Breast epithelium (tissue), 3 donors: ENCODE measurements around the gene ULBP1.
"Not testable (repeated sequence)": the region's sequence is repeated elsewhere in the genome, so short reads cannot be mapped to it uniquely, and the experiment has no call there.

ENCODE experiments used
- POLR2AphosphoS5 ChIP-seq, 3 donors: sonication (generic); formaldehyde crosslinking; IDR thresholded peaks; one replicate each; pipeline ENCODE4 v1.6.1; 2017; ENCODE audit warnings: antibody characterized with exemption in 3 of 3
- TF ChIP-seq, protein P1 (sequence below), 3 donors: fragments of 450-650 bp; IDR thresholded peaks; one replicate each; pipeline ENCODE4 v1.5.1; 2016 to 2017; ENCODE audit warnings: antibody characterized with exemption in 3 of 3, mild to moderate bottlenecking in 3 of 3, moderate library complexity in 3 of 3

DNA sequence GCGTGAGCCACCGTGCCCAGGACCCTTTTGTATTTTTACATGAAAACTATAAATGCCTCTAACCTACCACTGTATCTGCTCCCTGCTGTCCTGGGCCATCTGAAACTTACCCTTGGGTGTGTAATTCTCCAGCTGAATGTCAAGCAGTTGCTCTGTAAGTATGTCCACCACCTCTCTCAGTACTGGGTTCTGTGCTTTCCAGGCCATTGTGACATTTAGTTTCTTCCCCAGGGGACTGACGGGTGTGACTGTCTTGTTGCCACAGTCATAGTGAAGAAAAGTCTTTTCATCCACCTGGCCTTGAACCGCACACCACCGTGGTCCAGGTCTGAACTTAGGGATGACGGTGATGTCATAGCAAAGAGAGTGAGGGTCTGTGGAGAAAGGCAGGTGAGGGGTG, 58.1 kb downstream of the ULBP1 start:
- TF ChIP-seq, protein P1, sequence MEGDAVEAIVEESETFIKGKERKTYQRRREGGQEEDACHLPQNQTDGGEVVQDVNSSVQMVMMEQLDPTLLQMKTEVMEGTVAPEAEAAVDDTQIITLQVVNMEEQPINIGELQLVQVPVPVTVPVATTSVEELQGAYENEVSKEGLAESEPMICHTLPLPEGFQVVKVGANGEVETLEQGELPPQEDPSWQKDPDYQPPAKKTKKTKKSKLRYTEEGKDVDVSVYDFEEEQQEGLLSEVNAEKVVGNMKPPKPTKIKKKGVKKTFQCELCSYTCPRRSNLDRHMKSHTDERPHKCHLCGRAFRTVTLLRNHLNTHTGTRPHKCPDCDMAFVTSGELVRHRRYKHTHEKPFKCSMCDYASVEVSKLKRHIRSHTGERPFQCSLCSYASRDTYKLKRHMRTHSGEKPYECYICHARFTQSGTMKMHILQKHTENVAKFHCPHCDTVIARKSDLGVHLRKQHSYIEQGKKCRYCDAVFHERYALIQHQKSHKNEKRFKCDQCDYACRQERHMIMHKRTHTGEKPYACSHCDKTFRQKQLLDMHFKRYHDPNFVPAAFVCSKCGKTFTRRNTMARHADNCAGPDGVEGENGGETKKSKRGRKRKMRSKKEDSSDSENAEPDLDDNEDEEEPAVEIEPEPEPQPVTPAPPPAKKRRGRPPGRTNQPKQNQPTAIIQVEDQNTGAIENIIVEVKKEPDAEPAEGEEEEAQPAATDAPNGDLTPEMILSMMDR (IDR thresholded peaks at IDR 0.05), result not testable (repeated sequence)
- not testable (repeated sequence) for TF ChIP-seq POLR2AphosphoS5 (IDR thresholded peaks at IDR 0.05)
